Neural progenitor cell (in vitro differentiated cells): ENCODE measurements around the gene GFOD1.

ENCODE experiments used
- EZH2 ChIP-seq: fragments of 200-600 bp; sonication (generic); IDR thresholded peaks from 2 replicates; pipeline ENCODE4 v1.6.1; 2017; ENCODE audit warnings: antibody characterized with exemption, mild to moderate bottlenecking, moderate library complexity
- EZH2phosphoT487 ChIP-seq: fragments of 200-600 bp; sonication (generic); IDR thresholded peaks from 2 replicates; pipeline ENCODE4 v1.6.1; 2017; ENCODE audit warnings: antibody characterized with exemption
- TF ChIP-seq, protein P1 (sequence below): fragments of 200-600 bp; sonication (generic); IDR thresholded peaks from 2 replicates; pipeline ENCODE4 v1.5.1; 2017; ENCODE audit warnings: antibody characterized with exemption, mild to moderate bottlenecking

DNA sequence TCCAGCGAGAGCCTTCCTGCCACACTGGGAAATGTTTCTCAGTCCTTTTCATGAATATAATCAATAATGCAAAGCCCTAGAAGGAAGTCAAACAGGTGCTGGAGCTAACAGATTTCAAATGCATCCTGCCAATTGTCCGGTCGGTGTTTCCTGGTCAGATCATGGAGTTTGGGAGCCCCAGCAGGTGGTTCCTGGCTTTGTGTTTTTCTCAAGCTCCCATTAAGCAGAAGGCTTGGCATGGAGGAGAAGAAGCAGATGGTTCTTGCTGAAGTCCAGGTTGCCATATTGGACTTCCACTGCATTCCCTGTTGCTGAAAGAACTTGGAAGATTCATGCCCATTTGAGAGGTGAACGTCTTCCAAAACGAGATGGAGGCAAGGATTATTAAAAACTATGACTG lies 68.6 kb downstream of the GFOD1 start:
- TF ChIP-seq, protein P1, sequence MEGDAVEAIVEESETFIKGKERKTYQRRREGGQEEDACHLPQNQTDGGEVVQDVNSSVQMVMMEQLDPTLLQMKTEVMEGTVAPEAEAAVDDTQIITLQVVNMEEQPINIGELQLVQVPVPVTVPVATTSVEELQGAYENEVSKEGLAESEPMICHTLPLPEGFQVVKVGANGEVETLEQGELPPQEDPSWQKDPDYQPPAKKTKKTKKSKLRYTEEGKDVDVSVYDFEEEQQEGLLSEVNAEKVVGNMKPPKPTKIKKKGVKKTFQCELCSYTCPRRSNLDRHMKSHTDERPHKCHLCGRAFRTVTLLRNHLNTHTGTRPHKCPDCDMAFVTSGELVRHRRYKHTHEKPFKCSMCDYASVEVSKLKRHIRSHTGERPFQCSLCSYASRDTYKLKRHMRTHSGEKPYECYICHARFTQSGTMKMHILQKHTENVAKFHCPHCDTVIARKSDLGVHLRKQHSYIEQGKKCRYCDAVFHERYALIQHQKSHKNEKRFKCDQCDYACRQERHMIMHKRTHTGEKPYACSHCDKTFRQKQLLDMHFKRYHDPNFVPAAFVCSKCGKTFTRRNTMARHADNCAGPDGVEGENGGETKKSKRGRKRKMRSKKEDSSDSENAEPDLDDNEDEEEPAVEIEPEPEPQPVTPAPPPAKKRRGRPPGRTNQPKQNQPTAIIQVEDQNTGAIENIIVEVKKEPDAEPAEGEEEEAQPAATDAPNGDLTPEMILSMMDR: no peak
- no peak for TF ChIP-seq EZH2
- TF ChIP-seq EZH2phosphoT487: no peak
